HCT116 (cell line): ENCODE data around the gene ZNF333. TPM values are rescaled to one million over a fixed set of nuclear protein-coding genes. Genes with fewer than 3 reads are reported as not detected.

Experiments used
- ATAC-seq: fragments of 200-7000 bp; cut with Tn5 transposase; 2 replicates; pipeline ENCODE4 v1.9.1; 2020; ENCODE audit warnings: mild to moderate bottlenecking, moderate library complexity
- BruUV-seq: library from RNA; stranded (reverse); fragments of 400-500 nt; replicated peaks from 2 replicates; lab custom pipeline; 2021; lab: Mats Ljungman, UMichigan
- CTCF ChIA-PET: fragments of 300-600 bp; sonication (Branson Sonifier 250); formaldehyde crosslinking; loops from one replicate; lab custom pipeline; 2021; ENCODE audit warnings: antibody characterized with exemption; lab: Charles Lee
- POLR2A ChIA-PET: fragments of 300-600, 350-600 bp; sonication (Branson Sonifier 250); formaldehyde crosslinking; loops from one replicate; lab custom pipeline; 2021; ENCODE audit warnings: antibody characterized with exemption; lab: Charles Lee
- RAD21 ChIA-PET, 2 experiments: fragments of 300-600 bp; sonication (Branson Sonifier 250); formaldehyde crosslinking; loops; one replicate each; lab custom pipeline; 2023; ENCODE audit warnings: low total read pairs in 2 of 2; ENCODE audit not compliant: uncharacterized antibody in 2 of 2, unreplicated experiment in 2 of 2, low non-redundant PET in 1 of 2; lab: Charles Lee
- DNase-seq: peaks from one replicate; pipeline ENCODE4 v3.0.0-alpha.2; 2010; ENCODE audit warnings: low read depth, low spot score
- H2AFZ ChIP-seq: fragments of 200-600 bp; shearing (Covaris generic), sonication (generic); 2 replicates; pipeline ENCODE4 v1.6.1; 2017; ENCODE audit warnings: low read depth, mixed run types, mixed read lengths, antibody characterized with exemption, low read length; ENCODE audit not compliant: poor library complexity, severe bottlenecking
- H3K27ac ChIP-seq: 2 replicates; pipeline ENCODE4 v1.5.1; 2012; ENCODE audit warnings: low read depth, low read length
- H3K27me3 ChIP-seq: fragments of 200-600 bp; sonication (generic); 2 replicates; pipeline ENCODE4 v1.6.1; 2016; ENCODE audit warnings: mixed run types, low read length, mixed read lengths; ENCODE audit not compliant: insufficient read depth
- H3K36me3 ChIP-seq, 2 experiments: fragments of 200-500 bp in 1 of 2; fragments of 200-600 bp in 1 of 2; sonication (Bioruptor generic) in 1 of 2; sonication (generic) in 1 of 2; 2 replicates each; pipeline versions ENCODE4 v1.5.1 to v1.6.1; 2014 to 2016; ENCODE audit warnings: low read length in 2 of 2, inconsistent platforms in 1 of 2, mixed read lengths in 1 of 2, mixed run types in 1 of 2; ENCODE audit not compliant: insufficient read depth in 2 of 2, control insufficient read depth in 1 of 2
- H3K4me1 ChIP-seq, 2 experiments: fragments of 200-600 bp in 1 of 2; sonication (generic) in 1 of 2; 2 replicates each; pipeline versions ENCODE4 v1.5.1 to v1.6.1; 2012 to 2017; ENCODE audit warnings: low read length in 2 of 2, inconsistent platforms in 1 of 2, mild to moderate bottlenecking in 1 of 2, mixed read lengths in 1 of 2, mixed run types in 1 of 2, moderate library complexity in 1 of 2; ENCODE audit not compliant: insufficient read depth in 2 of 2, control insufficient read depth in 1 of 2
- H3K4me2 ChIP-seq: fragments of 200-600 bp; sonication (generic); 2 replicates; pipeline ENCODE4 v1.6.1; 2017; ENCODE audit warnings: mixed run types, low read length, mixed read lengths
- H3K4me3 ChIP-seq, 2 experiments: fragments of 200-600 bp in 1 of 2; sonication (generic) in 1 of 2; replicated peaks in 1 of 2; 2 replicates each; pipeline ENCODE4 v1.5.1; 2011 to 2016; ENCODE audit warnings: low read length in 2 of 2, control low read depth in 1 of 2, low read depth in 1 of 2, mild to moderate bottlenecking in 1 of 2, mixed read lengths in 1 of 2, mixed run types in 1 of 2
- H3K79me2 ChIP-seq: fragments of 200-600 bp; sonication (generic); 2 replicates; pipeline ENCODE4 v1.6.1; 2017; ENCODE audit warnings: mild to moderate bottlenecking, mixed run types, low read length, moderate library complexity, mixed read lengths; ENCODE audit not compliant: insufficient read depth
- H3K9ac ChIP-seq: fragments of 200-600 bp; sonication (generic); 2 replicates; pipeline ENCODE4 v1.6.1; 2016; ENCODE audit warnings: low read length, mixed read lengths
- H3K9me2 ChIP-seq: fragments of 200-600 bp; sonication (generic), shearing (Covaris generic); 2 replicates; pipeline ENCODE4 v1.6.1; 2017; ENCODE audit warnings: mixed run types, mild to moderate bottlenecking, moderate library complexity; ENCODE audit not compliant: insufficient read depth
- H3K9me3 ChIP-seq, 2 experiments: fragments of 200-500 bp in 1 of 2; fragments of 200-600 bp in 1 of 2; sonication (Bioruptor generic) in 1 of 2; sonication (generic) in 1 of 2; 2 replicates each; pipeline ENCODE4 v1.6.1; 2014 to 2017; ENCODE audit warnings: low read length in 2 of 2, mixed read lengths in 2 of 2, inconsistent platforms in 1 of 2, low read depth in 1 of 2, mild to moderate bottlenecking in 1 of 2, mixed run types in 1 of 2, moderate library complexity in 1 of 2; ENCODE audit not compliant: control insufficient read depth in 1 of 2, insufficient read depth in 1 of 2
- H4K20me1 ChIP-seq: fragments of 200-600 bp; sonication (generic), shearing (Covaris generic); 2 replicates; pipeline ENCODE4 v1.6.1; 2017; ENCODE audit warnings: mixed run types, mild to moderate bottlenecking, moderate library complexity; ENCODE audit not compliant: insufficient read depth
- ATF3 ChIP-seq: IDR thresholded peaks from 2 replicates; pipeline ENCODE4 v1.6.1; 2012
- CBX3 ChIP-seq: IDR thresholded peaks from 2 replicates; pipeline ENCODE4 v1.6.1; 2012; ENCODE audit warnings: low read depth
- CTCF ChIP-seq, 3 experiments: fragments of 200-600 bp in 1 of 3; sonication (generic) in 1 of 3; IDR thresholded peaks in 2 of 3; conservative IDR thresholded peaks in 1 of 3; 2 replicates each; pipeline ENCODE4 v1.5.1; 2012 to 2017; ENCODE audit warnings: low read depth in 2 of 3, low read length in 2 of 3, antibody characterized with exemption in 1 of 3, borderline replicate concordance in 1 of 3, control low read depth in 1 of 3, mild to moderate bottlenecking in 1 of 3, mixed read lengths in 1 of 3, mixed run types in 1 of 3, moderate library complexity in 1 of 3; ENCODE audit not compliant: insufficient read depth in 1 of 3
- ELF1 ChIP-seq: IDR thresholded peaks from 2 replicates; pipeline ENCODE4 v1.6.1; 2012; ENCODE audit warnings: low read depth, borderline replicate concordance
- EZH2 ChIP-seq: fragments of 200-600 bp; sonication (generic); IDR thresholded peaks from 2 replicates; pipeline ENCODE4 v1.6.1; 2017; ENCODE audit warnings: antibody characterized with exemption, mixed run types
- EZH2phosphoT487 ChIP-seq: fragments of 200-600 bp; IDR thresholded peaks from 2 replicates; pipeline ENCODE4 v1.6.1; 2018; ENCODE audit warnings: antibody characterized with exemption, borderline replicate concordance
- JUND ChIP-seq: IDR thresholded peaks from 2 replicates; pipeline ENCODE4 v1.6.1; 2012
- POLR2A ChIP-seq: IDR thresholded peaks from 2 replicates; pipeline ENCODE4 v1.7.0; 2011; ENCODE audit warnings: borderline replicate concordance; ENCODE audit not compliant: insufficient read depth, insufficient read length; ENCODE audit errors: extremely low read depth
- POLR2AphosphoS5 ChIP-seq: IDR thresholded peaks from 2 replicates; pipeline ENCODE4 v1.6.1; 2011; ENCODE audit warnings: mild to moderate bottlenecking, low read depth, low read length, moderate library complexity
- RAD21 ChIP-seq: IDR thresholded peaks from 2 replicates; pipeline ENCODE4 v1.6.1; 2012; ENCODE audit warnings: low read depth, mild to moderate bottlenecking
- REST ChIP-seq: IDR thresholded peaks from 2 replicates; pipeline ENCODE4 v1.6.1; 2012; ENCODE audit warnings: low read depth
- SIN3A ChIP-seq: IDR thresholded peaks from 2 replicates; pipeline ENCODE4 v1.6.1; 2012; ENCODE audit warnings: low read depth
- SP1 ChIP-seq: IDR thresholded peaks from 2 replicates; pipeline ENCODE4 v1.6.1; 2012; ENCODE audit warnings: low read depth
- YY1 ChIP-seq: IDR thresholded peaks from 2 replicates; pipeline ENCODE4 v1.6.1; 2011; ENCODE audit warnings: low read length, low read depth, moderate library complexity, mild to moderate bottlenecking; ENCODE audit not compliant: insufficient replicate concordance; ENCODE audit errors: extremely low read depth
- ZFX ChIP-seq: fragments of 450-650 bp; IDR thresholded peaks from 2 replicates; pipeline ENCODE4 v1.6.1; 2017
- ZNF274 ChIP-seq: fragments of 200-500 bp; sonication (Bioruptor generic); IDR thresholded peaks from 2 replicates; pipeline ENCODE4 v1.6.1; 2014; ENCODE audit warnings: mild to moderate bottlenecking, low read depth, low read length, inconsistent platforms
- intact Hi-C: fragments of 100-400 bp; cut with micrococcal nuclease; formaldehyde crosslinking; loops from 2 replicates; pipeline ENCODE4 v1.10.0; 2022
- total RNA-seq: library from RNA; stranded (reverse); gene quantifications from one replicate; pipeline ENCODE4 v1.2.1, GENCODE V29; 2021; ENCODE audit not compliant: unreplicated experiment

Gene ZNF333
- total RNA-seq, 1 experiment from 2014 or later: 9.2 TPM

- intact Hi-C loops: no loop called here
- no peak overlapping the region for H3K27ac ChIP-seq
- no peak overlapping the region for H3K4me2 ChIP-seq
- no peak overlapping the region for H3K4me3 ChIP-seq
- H3K9ac ChIP-seq: no peak overlapping the region
- ChIA-PET CTCF (no interaction called here), POLR2A (no interaction called here), RAD21 (no interaction called here)
- DNase-seq (no peak), ATAC-seq (no peak)
- no peaks in the 10 kb centered on the region for H3K79me2 ChIP-seq
- no peaks in the 10 kb centered on the region for H3K9me2 ChIP-seq
- no peak overlapping the region for H2AFZ ChIP-seq
- H3K9me3 ChIP-seq: no peaks in the 10 kb centered on the region
- no TSS peak for BruUV-seq
- H3K36me3 ChIP-seq: peaks cover 6 to 7% of the 10 kb centered on the region in 2 experiments; a peak in 3 of 4 replicates
- H3K4me1 ChIP-seq: no peaks in the 10 kb centered on the region
- H3K27me3 ChIP-seq: no peaks in the 10 kb centered on the region
- no peaks in the 10 kb centered on the region for H4K20me1 ChIP-seq
- TF ChIP-seq EZH2: no peak
- TF ChIP-seq POLR2A: no peak
- no peak for TF ChIP-seq EZH2phosphoT487
- no peak for TF ChIP-seq ATF3
- no peak for TF ChIP-seq RAD21
- TF ChIP-seq ZNF274: no peak
- no peak for TF ChIP-seq ZFX
- no peak for TF ChIP-seq YY1
- no peak for TF ChIP-seq SP1
- no peak for TF ChIP-seq CTCF (IDR thresholded peaks at IDR 0.05 in 2 of 3, conservative IDR thresholded peaks at IDR 0.05 in 1 of 3; ENCODE audit: borderline replicate concordance in 1 of 3, insufficient read depth in 1 of 3, low read depth in 2 of 3, low read length in 2 of 3)
- TF ChIP-seq JUND: no peak
- TF ChIP-seq ELF1: no peak
- no peak for TF ChIP-seq CBX3
- no peak for TF ChIP-seq SIN3A
- no peak for TF ChIP-seq POLR2AphosphoS5
- no peak for TF ChIP-seq REST
Observed at GRCh38 chr19:14704450-14704849, 14.6 kb downstream of the ZNF333 start.
